SK-N-SH treated with all-trans-retinoic acid at 6 μM for 48 hours (cell line): ENCODE measurements around the gene HELZ.

ENCODE experiments used
- ATAC-seq: fragments of 200-7000 bp; cut with Tn5 transposase; 3 replicates; pipeline ENCODE4 v1.9.1; 2020; ENCODE audit warnings: mild to moderate bottlenecking, moderate library complexity
- ARNTL ChIP-seq: fragments of 450-650 bp; formaldehyde crosslinking; IDR thresholded peaks from 2 replicates; pipeline ENCODE4 v1.5.0; 2020; ENCODE audit warnings: low read depth, mild to moderate bottlenecking, moderate library complexity, borderline replicate concordance
- BACH2 ChIP-seq: fragments of 250-450 bp; sonication (Bioruptor Pico); IDR thresholded peaks from 2 replicates; pipeline ENCODE4 v1.9.0; 2021; ENCODE audit warnings: mild to moderate bottlenecking, borderline replicate concordance
- CREB5 ChIP-seq: fragments of 250-450 bp; sonication (Bioruptor Pico); IDR thresholded peaks from 2 replicates; pipeline ENCODE4 v1.5.1; 2020; ENCODE audit warnings: low read depth, mild to moderate bottlenecking, moderate library complexity
- CSDC2 ChIP-seq: fragments of 250-450 bp; sonication (Bioruptor Pico); IDR thresholded peaks from 2 replicates; pipeline ENCODE4 v1.5.0; 2020; ENCODE audit warnings: mild to moderate bottlenecking, moderate library complexity
- ESRRG ChIP-seq: fragments of 250-450 bp; sonication (Bioruptor Pico); IDR thresholded peaks from 2 replicates; pipeline ENCODE4 v1.6.1; 2021; ENCODE audit warnings: mild to moderate bottlenecking
- GLIS3 ChIP-seq: fragments of 250-450 bp; sonication (Bioruptor Pico); IDR thresholded peaks from 2 replicates; pipeline ENCODE4 v1.5.0; 2020; ENCODE audit warnings: mild to moderate bottlenecking, moderate library complexity
- ISL1 ChIP-seq: fragments of 250-450 bp; sonication (Bioruptor Pico); IDR thresholded peaks from 2 replicates; pipeline ENCODE4 v2.1.2; 2022; ENCODE audit warnings: mild to moderate bottlenecking, moderate library complexity
- OSR1 ChIP-seq: fragments of 250-450 bp; sonication (Bioruptor Pico); IDR thresholded peaks from 2 replicates; pipeline ENCODE4 v1.8.0; 2022; ENCODE audit warnings: moderate library complexity, mild to moderate bottlenecking, inconsistent platforms
- PPARA ChIP-seq: fragments of 250-450 bp; sonication (Bioruptor Pico); IDR thresholded peaks from 2 replicates; pipeline ENCODE4 v1.5.0; 2020; ENCODE audit warnings: mild to moderate bottlenecking, borderline replicate concordance
- RARB ChIP-seq: fragments of 250-450 bp; sonication (Bioruptor Pico); IDR thresholded peaks from 2 replicates; pipeline ENCODE4 v1.8.0; 2021; ENCODE audit warnings: mild to moderate bottlenecking, moderate library complexity
- SNAI2 ChIP-seq: fragments of 250-450 bp; sonication (Bioruptor Pico); IDR thresholded peaks from 2 replicates; pipeline ENCODE4 v1.5.0; 2020; ENCODE audit warnings: mild to moderate bottlenecking, moderate library complexity
- TCF4 ChIP-seq: fragments of 250-450 bp; sonication (Bioruptor Pico); IDR thresholded peaks from 2 replicates; pipeline ENCODE4 v1.8.0; 2021; ENCODE audit warnings: mild to moderate bottlenecking, moderate library complexity, borderline replicate concordance
- TOX ChIP-seq: fragments of 250-450 bp; sonication (Bioruptor Pico); IDR thresholded peaks from 2 replicates; pipeline ENCODE4 v1.8.0; 2021; ENCODE audit warnings: mild to moderate bottlenecking, moderate library complexity, borderline replicate concordance
- TSHZ2 ChIP-seq: fragments of 250-450 bp; sonication (Bioruptor Pico); IDR thresholded peaks from 2 replicates; pipeline ENCODE4 v1.5.0; 2020; ENCODE audit warnings: mild to moderate bottlenecking, moderate library complexity
- ZC3H10 ChIP-seq: fragments of 250-450 bp; sonication (Bioruptor Pico); IDR thresholded peaks from 2 replicates; pipeline ENCODE4 v1.5.1; 2021; ENCODE audit warnings: mild to moderate bottlenecking, moderate library complexity
- ZFP3 ChIP-seq: fragments of 250-450 bp; sonication (Bioruptor Pico); IDR thresholded peaks from 2 replicates; pipeline ENCODE4 v1.5.0; 2020; ENCODE audit warnings: mild to moderate bottlenecking, moderate library complexity
- ZFP30 ChIP-seq: fragments of 450-650 bp; formaldehyde crosslinking; IDR thresholded peaks from 2 replicates; pipeline ENCODE4 v1.5.0; 2022; ENCODE audit warnings: mild to moderate bottlenecking, moderate library complexity
- ZNF565 ChIP-seq: fragments of 450-650 bp; formaldehyde crosslinking; conservative IDR thresholded peaks from 2 replicates; pipeline ENCODE4 v1.5.0; 2020; ENCODE audit warnings: low read depth, mild to moderate bottlenecking, moderate library complexity
- ZNF70 ChIP-seq: fragments of 450-650 bp; formaldehyde crosslinking; IDR thresholded peaks from 2 replicates; pipeline ENCODE4 v1.5.0; 2020; ENCODE audit warnings: mild to moderate bottlenecking, moderate library complexity
- ZNF8 ChIP-seq: fragments of 450-650 bp; formaldehyde crosslinking; IDR thresholded peaks from 2 replicates; pipeline ENCODE4 v1.5.0; 2020; ENCODE audit warnings: mild to moderate bottlenecking, moderate library complexity
- TF ChIP-seq, protein P1 (sequence below): fragments of 250-450 bp; sonication (Bioruptor Pico); IDR thresholded peaks from 2 replicates; pipeline ENCODE4 v1.8.0; 2021; ENCODE audit warnings: low read depth, mild to moderate bottlenecking, moderate library complexity, borderline replicate concordance
- TF ChIP-seq, protein P2 (sequence below): fragments of 250-450 bp; sonication (Bioruptor Pico); IDR thresholded peaks from 2 replicates; pipeline ENCODE4 v1.8.0; 2020; ENCODE audit warnings: mild to moderate bottlenecking, moderate library complexity, borderline replicate concordance

HELZ gene

DNA sequence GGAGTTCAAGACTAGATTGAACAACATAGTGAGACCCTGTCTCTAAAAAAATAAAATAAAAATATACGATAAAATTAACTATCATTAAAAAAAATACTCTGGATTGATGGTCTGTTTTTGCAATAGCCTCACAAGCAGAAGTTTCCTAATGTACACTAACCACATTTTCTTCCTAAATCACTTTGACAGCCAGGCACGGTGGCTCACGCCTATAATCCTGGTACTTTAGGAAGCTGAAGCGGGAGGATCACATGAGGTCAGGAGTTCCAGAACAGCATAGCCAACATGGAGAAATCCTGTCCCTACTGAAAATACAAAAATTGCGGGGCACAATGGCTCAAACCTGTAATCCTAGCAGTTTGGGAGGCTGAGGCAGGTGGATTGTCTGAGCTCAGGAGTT lies 64.7 kb downstream of the HELZ start:
- ATAC-seq, result no peak
- TF ChIP-seq TCF4 (CRISPR knock-in tag), result no peak
- TF ChIP-seq, protein P1, sequence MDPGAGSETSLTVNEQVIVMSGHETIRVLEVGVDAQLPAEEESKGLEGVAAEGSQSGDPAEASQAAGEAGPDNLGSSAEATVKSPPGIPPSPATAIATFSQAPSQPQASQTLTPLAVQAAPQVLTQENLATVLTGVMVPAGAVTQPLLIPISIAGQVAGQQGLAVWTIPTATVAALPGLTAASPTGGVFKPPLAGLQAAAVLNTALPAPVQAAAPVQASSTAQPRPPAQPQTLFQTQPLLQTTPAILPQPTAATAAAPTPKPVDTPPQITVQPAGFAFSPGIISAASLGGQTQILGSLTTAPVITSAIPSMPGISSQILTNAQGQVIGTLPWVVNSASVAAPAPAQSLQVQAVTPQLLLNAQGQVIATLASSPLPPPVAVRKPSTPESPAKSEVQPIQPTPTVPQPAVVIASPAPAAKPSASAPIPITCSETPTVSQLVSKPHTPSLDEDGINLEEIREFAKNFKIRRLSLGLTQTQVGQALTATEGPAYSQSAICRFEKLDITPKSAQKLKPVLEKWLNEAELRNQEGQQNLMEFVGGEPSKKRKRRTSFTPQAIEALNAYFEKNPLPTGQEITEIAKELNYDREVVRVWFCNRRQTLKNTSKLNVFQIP (CRISPR knock-in tag), result no peak
- no peak for TF ChIP-seq PPARA (CRISPR knock-in tag)
- no peak for TF ChIP-seq ARNTL (CRISPR knock-in tag)
- TF ChIP-seq TSHZ2 (CRISPR knock-in tag), result no peak
- no peak for TF ChIP-seq BACH2 (CRISPR knock-in tag)
- no peak for TF ChIP-seq ZNF8 (CRISPR knock-in tag)
- no peak for TF ChIP-seq CSDC2 (CRISPR knock-in tag)
- TF ChIP-seq GLIS3 (CRISPR knock-in tag), result no peak
- no peak for TF ChIP-seq SNAI2 (CRISPR knock-in tag)

GRCh38 chr17:67178555-67178954 lies 66.4 kb downstream of the HELZ start:
- no peak for TF ChIP-seq ZNF565 (CRISPR knock-in tag)
- TF ChIP-seq ISL1 (CRISPR knock-in tag), result no peak
- no peak for TF ChIP-seq GLIS3 (CRISPR knock-in tag)
- TF ChIP-seq, protein P2, sequence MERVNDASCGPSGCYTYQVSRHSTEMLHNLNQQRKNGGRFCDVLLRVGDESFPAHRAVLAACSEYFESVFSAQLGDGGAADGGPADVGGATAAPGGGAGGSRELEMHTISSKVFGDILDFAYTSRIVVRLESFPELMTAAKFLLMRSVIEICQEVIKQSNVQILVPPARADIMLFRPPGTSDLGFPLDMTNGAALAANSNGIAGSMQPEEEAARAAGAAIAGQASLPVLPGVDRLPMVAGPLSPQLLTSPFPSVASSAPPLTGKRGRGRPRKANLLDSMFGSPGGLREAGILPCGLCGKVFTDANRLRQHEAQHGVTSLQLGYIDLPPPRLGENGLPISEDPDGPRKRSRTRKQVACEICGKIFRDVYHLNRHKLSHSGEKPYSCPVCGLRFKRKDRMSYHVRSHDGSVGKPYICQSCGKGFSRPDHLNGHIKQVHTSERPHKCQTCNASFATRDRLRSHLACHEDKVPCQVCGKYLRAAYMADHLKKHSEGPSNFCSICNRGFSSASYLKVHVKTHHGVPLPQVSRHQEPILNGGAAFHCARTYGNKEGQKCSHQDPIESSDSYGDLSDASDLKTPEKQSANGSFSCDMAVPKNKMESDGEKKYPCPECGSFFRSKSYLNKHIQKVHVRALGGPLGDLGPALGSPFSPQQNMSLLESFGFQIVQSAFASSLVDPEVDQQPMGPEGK, result no peak
- TF ChIP-seq RARB (CRISPR knock-in tag), result no peak
- TF ChIP-seq ZC3H10 (CRISPR knock-in tag), result no peak
- no peak for TF ChIP-seq OSR1
- no peak for ATAC-seq

GRCh38 chr17:67177732-67178131 lies 67.3 kb downstream of the HELZ start:
- TF ChIP-seq ZNF70 (CRISPR knock-in tag), result no peak
- TF ChIP-seq ZFP3, result no peak
- no peak for TF ChIP-seq ARNTL (CRISPR knock-in tag)
- no peak for TF ChIP-seq OSR1
- TF ChIP-seq, protein P1 (CRISPR knock-in tag), result no peak
- TF ChIP-seq CREB5, result no peak
- no peak for TF ChIP-seq CSDC2 (CRISPR knock-in tag)
- TF ChIP-seq ZC3H10 (CRISPR knock-in tag), result no peak
- no peak for TF ChIP-seq ZFP30 (CRISPR knock-in tag)
- no peak for TF ChIP-seq BACH2 (CRISPR knock-in tag)
- no peak for TF ChIP-seq PPARA (CRISPR knock-in tag)
- TF ChIP-seq ZNF8 (CRISPR knock-in tag), result no peak
- no peak for TF ChIP-seq ESRRG (CRISPR knock-in tag)
- TF ChIP-seq TOX, result no peak
- TF ChIP-seq, all 23 proteins: peak for 0
- no peak for ATAC-seq
